Large intestine (tissue), 12 donors: Measurements from ENCODE around the gene MED12L. TPM values are rescaled to one million over a fixed set of nuclear protein-coding genes. Genes with fewer than 3 reads are reported as not detected.

ENCODE experiments used
- DNase-seq, 2 donors: peaks; one replicate each; pipeline versions ENCODE4 v3.0.0 to v3.0.0-alpha.2; 2013
- H3K27ac ChIP-seq: one replicate; pipeline ENCODE4 v1.5.1; 2013; ENCODE audit warnings: low read length
- H3K27me3 ChIP-seq: 2 replicates; pipeline ENCODE4 v1.6.1; 2013; ENCODE audit warnings: low read length; ENCODE audit not compliant: control insufficient read depth, insufficient read depth
- H3K36me3 ChIP-seq: 2 replicates; pipeline ENCODE4 v1.6.1; 2013; ENCODE audit warnings: low read length; ENCODE audit not compliant: control insufficient read depth, insufficient read depth
- H3K4me1 ChIP-seq: one replicate; pipeline ENCODE4 v1.6.1; 2013; ENCODE audit warnings: low read length; ENCODE audit not compliant: control insufficient read depth, insufficient read depth
- H3K4me3 ChIP-seq: one replicate; pipeline ENCODE4 v1.5.1; 2013; ENCODE audit warnings: low read length
- H3K9me3 ChIP-seq: one replicate; pipeline ENCODE4 v1.6.1; 2013; ENCODE audit warnings: mild to moderate bottlenecking, low read depth, low read length, moderate library complexity; ENCODE audit not compliant: control insufficient read depth
- WGBS: methylation state at CpG from one replicate; pipeline ENCODE4 v1.1.5; 2013; ENCODE audit warnings: low lambda C conversion rate; ENCODE audit not compliant: insufficient coverage; 5-methylcytosine and 5-hydroxymethylcytosine counted together
- long read RNA-seq, 11 donors: transcript quantifications; one replicate each; lab custom pipeline, GENCODE V29; 2026
- polyA plus RNA-seq: library from polyadenylated mRNA; unstranded; fragments of 120-200 nt; gene quantifications from one replicate; pipeline ENCODE4 v1.2.1, GENCODE V29; 2013

Gene MED12L
- 5.4 TPM for polyA plus RNA-seq
- long read RNA-seq, donor 1, partial matches to known transcripts: 5 of 5 reads
- long read RNA-seq, donor 1, other reads (novel, unspliced or antisense): 0 of 5 reads
- long read RNA-seq, donor 2: 0 reads
- long read RNA-seq, donor 3: 0 reads
- long read RNA-seq, donor 4: 0 reads
- long read RNA-seq, donor 5: 0 reads
- long read RNA-seq, donor 6: 0 reads
- long read RNA-seq, donor 7: 0 reads
- long read RNA-seq, donor 8: 0 reads
- long read RNA-seq, donor 9: 0 reads
- long read RNA-seq, donor 10: 0 reads
- long read RNA-seq, donor 11: 0 reads

- no CpG with 5 or more reads among the region's 84 CpGs for WGBS
- Histone ChIP-seq H3K4me3 (peak within 1 kb of the TSS; percentile 73), H3K36me3 (no peaks in the 10 kb centered on the region), H3K27me3 (peaks cover 34% of the 10 kb centered on the region), H3K27ac (peak within 1 kb of the TSS; percentile 45), H3K9me3 (no peaks in the 10 kb centered on the region), H3K4me1 (peaks cover 5% of the 10 kb centered on the region)
- peak; percentile 71 to 89 for DNase-seq
These were observed at the start of gene MED12L for GRCh38 chr3:151085227-151085888. Gene MED12L, plus strand, starts transcription at chr3:151085664. Its CDS starts 1,263 bp downstream, at chr3:151086927.

GRCh38 chr3:151037746-151038477 lies 47.6 kb upstream of the MED12L start:
- DNase-seq: peak in 1 of 2 donors; percentile 28

GRCh38 chr3:151044706-151045105 lies 40.8 kb upstream of the MED12L start:
- Histone ChIP-seq H3K27me3 (no peaks in the 10 kb centered on the region), H3K9me3 (peaks cover 3% of the 10 kb centered on the region), H3K27ac (no peak overlapping the region), H3K36me3 (no peaks in the 10 kb centered on the region), H3K4me1 (no peaks in the 10 kb centered on the region), H3K4me3 (no peak overlapping the region)
- DNase-seq: no peak
- WGBS: no CpG with 5 or more reads among the region's 1 CpG

More at GRCh38 chr3:151037746-151038477, 47.6 kb upstream of the MED12L start:
- H3K4me3 ChIP-seq: no peak overlapping the region
- no peaks in the 10 kb centered on the region for H3K36me3 ChIP-seq
- H3K27me3 ChIP-seq: no peaks in the 10 kb centered on the region
- WGBS: 100% methylated on average over 1 of the region's 4 CpGs
- H3K4me1 ChIP-seq: no peaks in the 10 kb centered on the region
- no peaks in the 10 kb centered on the region for H3K9me3 ChIP-seq
- H3K27ac ChIP-seq: no peak overlapping the region

GRCh38 chr3:151047636-151048035 lies 37.8 kb upstream of the MED12L start:
- Histone ChIP-seq H3K4me3 (no peak overlapping the region), H3K9me3 (peaks cover 3% of the 10 kb centered on the region), H3K27me3 (no peaks in the 10 kb centered on the region), H3K27ac (no peak overlapping the region), H3K36me3 (no peaks in the 10 kb centered on the region), H3K4me1 (no peaks in the 10 kb centered on the region)
- DNase-seq: peak; percentile 33 to 66

- Histone ChIP-seq H3K27ac (no peak overlapping the region), H3K9me3 (peaks cover 3% of the 10 kb centered on the region), H3K4me1 (no peaks in the 10 kb centered on the region), H3K4me3 (no peak overlapping the region), H3K36me3 (no peaks in the 10 kb centered on the region), H3K27me3 (no peaks in the 10 kb centered on the region)
- no CpG with 5 or more reads among the region's 1 CpG for WGBS
- DNase-seq: no peak
These were observed 33.9 kb upstream of the MED12L start for GRCh38 chr3:151051533-151051932.

GRCh38 chr3:151052346-151052745 lies 33.1 kb upstream of the MED12L start:
- 0% methylated on average over 1 of the region's 4 CpGs for WGBS
- Histone ChIP-seq H3K4me1 (no peaks in the 10 kb centered on the region), H3K9me3 (peaks cover under 1% of the 10 kb centered on the region), H3K27ac (peak overlapping the region; percentile 21), H3K36me3 (no peaks in the 10 kb centered on the region), H3K4me3 (no peak overlapping the region), H3K27me3 (no peaks in the 10 kb centered on the region)
- DNase-seq: peak; percentile 47 to 81

GRCh38 chr3:151052756-151053155 lies 32.7 kb upstream of the MED12L start:
- no peak for DNase-seq
- H3K36me3 ChIP-seq: no peaks in the 10 kb centered on the region
- peak overlapping the region; percentile 21 for H3K27ac ChIP-seq
- H3K4me1 ChIP-seq: no peaks in the 10 kb centered on the region
- H3K27me3 ChIP-seq: no peaks in the 10 kb centered on the region
- no CpG with 5 or more reads among the region's 3 CpGs for WGBS
- H3K4me3 ChIP-seq: no peak overlapping the region
- no peaks in the 10 kb centered on the region for H3K9me3 ChIP-seq

GRCh38 chr3:151058740-151059139 lies 26.7 kb upstream of the MED12L start:
- H3K27ac ChIP-seq: no peak overlapping the region
- H3K4me3 ChIP-seq: no peak overlapping the region
- H3K27me3 ChIP-seq: no peaks in the 10 kb centered on the region
- no peaks in the 10 kb centered on the region for H3K9me3 ChIP-seq
- no peak for DNase-seq
- H3K36me3 ChIP-seq: no peaks in the 10 kb centered on the region
- no peaks in the 10 kb centered on the region for H3K4me1 ChIP-seq
- WGBS: no CpG with 5 or more reads among the region's 7 CpGs

- Histone ChIP-seq H3K36me3 (no peaks in the 10 kb centered on the region), H3K4me1 (no peaks in the 10 kb centered on the region), H3K27ac (no peak overlapping the region), H3K9me3 (peaks cover 2% of the 10 kb centered on the region), H3K27me3 (no peaks in the 10 kb centered on the region), H3K4me3 (no peak overlapping the region)
- no peak for DNase-seq
- 60% methylated on average over 1 of the region's 1 CpG for WGBS
These were observed 22.9 kb upstream of the MED12L start for GRCh38 chr3:151062611-151063010.

- Histone ChIP-seq H3K4me1 (no peaks in the 10 kb centered on the region), H3K27ac (no peak overlapping the region), H3K27me3 (no peaks in the 10 kb centered on the region), H3K9me3 (peaks cover 2% of the 10 kb centered on the region), H3K36me3 (no peaks in the 10 kb centered on the region), H3K4me3 (no peak overlapping the region)
- peak in 1 of 2 donors; percentile 25 for DNase-seq
- 60% methylated on average over 2 of the region's 2 CpGs for WGBS
These were observed 18.3 kb upstream of the MED12L start for GRCh38 chr3:151067158-151067557.
